Lower leg skin (tissue), 4 donors: Measurements from ENCODE around the gene GABBR2. TPM values are rescaled to one million over a fixed set of nuclear protein-coding genes. Genes with fewer than 3 reads are reported as not detected.

Source experiments
- DNase-seq, 2 donors: peaks; one replicate each; pipeline ENCODE4 v3.0.0-alpha.2; 2019; ENCODE audit warnings: low spot score in 2 of 2
- H3K4me3 ChIP-seq: fragments of 200-600 bp; sonication (generic); 2 replicates; pipeline ENCODE4 v1.5.1; 2017; ENCODE audit warnings: mild to moderate bottlenecking, low read depth; ENCODE audit not compliant: poor library complexity, severe bottlenecking
- CTCF ChIP-seq, 3 donors: fragments of 450-650 bp; IDR thresholded peaks; one replicate each; pipeline ENCODE4 v1.5.1; 2016; ENCODE audit warnings: antibody characterized with exemption in 3 of 3, mild to moderate bottlenecking in 3 of 3, moderate library complexity in 2 of 3
- POLR2A ChIP-seq, 2 donors: fragments of 450-650 bp; IDR thresholded peaks; one replicate each; pipeline ENCODE4 v1.6.1; 2016 to 2017; ENCODE audit warnings: antibody characterized with exemption in 2 of 2, mild to moderate bottlenecking in 1 of 2, moderate library complexity in 1 of 2
- WGBS, 2 donors: methylation state at CpG; one replicate each; pipeline ENCODE4 v1.1.5; 2018; 5-methylcytosine and 5-hydroxymethylcytosine counted together
- intact Hi-C: fragments of 100-400 bp; cut with DNase I; formaldehyde crosslinking; loops from one replicate; pipeline ENCODE4 v1.15.0; 2023; ENCODE audit warnings: low total_unique reads
- total RNA-seq, 4 donors: library from RNA; depleted of rRNA; stranded (reverse); fragments of >200 nt; gene quantifications; one replicate each; pipeline ENCODE4 v1.1.0, GENCODE V29; 2016

The GABBR2 gene
- total RNA-seq, 4 donors from 2014 or later = 0.23 to 4.2 TPM; not detected in 2

GRCh38 chr9:98530275-98530674 is 178.5 kb downstream of the GABBR2 start:
- WGBS, 2 donors = 66 to 73% methylated on average over 8 of the region's 8 CpGs
- no peak for TF ChIP-seq CTCF (IDR thresholded peaks at IDR 0.05)
- TF ChIP-seq POLR2A (IDR thresholded peaks at IDR 0.05) = no peak
- no peak overlapping the region for H3K4me3 ChIP-seq
- no peak for DNase-seq
- intact Hi-C loops = no loop called here

- intact Hi-C loops = no loop called here
- WGBS, 2 donors = 82 to 85% methylated on average over 7 of the region's 7 CpGs
- DNase-seq = no peak
These were observed 178.9 kb downstream of the GABBR2 start for GRCh38 chr9:98529841-98530240.

GRCh38 chr9:98523231-98523901 is 185.4 kb downstream of the GABBR2 start:
- 42 to 54% methylated on average over 5 of the region's 5 CpGs for WGBS, 2 donors
- intact Hi-C loops = no loop called here

More at GRCh38 chr9:98529841-98530240, 178.9 kb downstream of the GABBR2 start:
- H3K4me3 ChIP-seq = no peak overlapping the region
- no peak for TF ChIP-seq POLR2A (IDR thresholded peaks at IDR 0.05)
- no peak for TF ChIP-seq CTCF (IDR thresholded peaks at IDR 0.05)

GRCh38 chr9:98522487-98522886 is 186.2 kb downstream of the GABBR2 start:
- TF ChIP-seq POLR2A (IDR thresholded peaks at IDR 0.05) = no peak
- no peak for TF ChIP-seq CTCF (IDR thresholded peaks at IDR 0.05)
- DNase-seq = no peak
- H3K4me3 ChIP-seq = no peak overlapping the region
- intact Hi-C loops = no loop called here

More at GRCh38 chr9:98523231-98523901, 185.4 kb downstream of the GABBR2 start:
- TF ChIP-seq POLR2A (IDR thresholded peaks at IDR 0.05) (no peak), CTCF (IDR thresholded peaks at IDR 0.05) (no peak)
- no peak for DNase-seq
- no peak overlapping the region for H3K4me3 ChIP-seq

GRCh38 chr9:98521141-98521540 is 187.6 kb downstream of the GABBR2 start:
- no peak for DNase-seq
- H3K4me3 ChIP-seq = no peak overlapping the region
- WGBS, 2 donors = 81 to 86% methylated on average over 3 of the region's 3 CpGs
- TF ChIP-seq CTCF (IDR thresholded peaks at IDR 0.05) = no peak
- no peak for TF ChIP-seq POLR2A (IDR thresholded peaks at IDR 0.05)
- intact Hi-C loops = no loop called here
